Lower leg skin (tissue), 4 donors: ENCODE measurements around the gene CLDN6. TPM values are rescaled to one million over a fixed set of nuclear protein-coding genes. Genes with fewer than 3 reads are reported as not detected.

Experiments
- DNase-seq, 2 donors: peaks; one replicate each; pipeline ENCODE4 v3.0.0-alpha.2; 2019; ENCODE audit warnings: low spot score in 2 of 2
- H3K4me3 ChIP-seq: fragments of 200-600 bp; sonication (generic); 2 replicates; pipeline ENCODE4 v1.5.1; 2017; ENCODE audit warnings: mild to moderate bottlenecking, low read depth; ENCODE audit not compliant: poor library complexity, severe bottlenecking
- POLR2A ChIP-seq, 2 donors: fragments of 450-650 bp; IDR thresholded peaks; one replicate each; pipeline ENCODE4 v1.6.1; 2016 to 2017; ENCODE audit warnings: antibody characterized with exemption in 2 of 2, mild to moderate bottlenecking in 1 of 2, moderate library complexity in 1 of 2
- WGBS, 2 donors: methylation state at CpG; one replicate each; pipeline ENCODE4 v1.1.5; 2018; 5-methylcytosine and 5-hydroxymethylcytosine counted together
- intact Hi-C: fragments of 100-400 bp; cut with DNase I; formaldehyde crosslinking; loops from one replicate; pipeline ENCODE4 v1.15.0; 2023; ENCODE audit warnings: low total_unique reads
- total RNA-seq, 4 donors: library from RNA; depleted of rRNA; stranded (reverse); fragments of >200 nt; gene quantifications; one replicate each; pipeline ENCODE4 v1.1.0, GENCODE V29; 2016
- TF ChIP-seq, protein P1 (sequence below), 3 donors: fragments of 450-650 bp; IDR thresholded peaks; one replicate each; pipeline ENCODE4 v1.5.1; 2016; ENCODE audit warnings: antibody characterized with exemption in 3 of 3, mild to moderate bottlenecking in 3 of 3, moderate library complexity in 2 of 3

CLDN6 gene
- total RNA-seq, 4 donors from 2014 or later, result not detected

DNA sequence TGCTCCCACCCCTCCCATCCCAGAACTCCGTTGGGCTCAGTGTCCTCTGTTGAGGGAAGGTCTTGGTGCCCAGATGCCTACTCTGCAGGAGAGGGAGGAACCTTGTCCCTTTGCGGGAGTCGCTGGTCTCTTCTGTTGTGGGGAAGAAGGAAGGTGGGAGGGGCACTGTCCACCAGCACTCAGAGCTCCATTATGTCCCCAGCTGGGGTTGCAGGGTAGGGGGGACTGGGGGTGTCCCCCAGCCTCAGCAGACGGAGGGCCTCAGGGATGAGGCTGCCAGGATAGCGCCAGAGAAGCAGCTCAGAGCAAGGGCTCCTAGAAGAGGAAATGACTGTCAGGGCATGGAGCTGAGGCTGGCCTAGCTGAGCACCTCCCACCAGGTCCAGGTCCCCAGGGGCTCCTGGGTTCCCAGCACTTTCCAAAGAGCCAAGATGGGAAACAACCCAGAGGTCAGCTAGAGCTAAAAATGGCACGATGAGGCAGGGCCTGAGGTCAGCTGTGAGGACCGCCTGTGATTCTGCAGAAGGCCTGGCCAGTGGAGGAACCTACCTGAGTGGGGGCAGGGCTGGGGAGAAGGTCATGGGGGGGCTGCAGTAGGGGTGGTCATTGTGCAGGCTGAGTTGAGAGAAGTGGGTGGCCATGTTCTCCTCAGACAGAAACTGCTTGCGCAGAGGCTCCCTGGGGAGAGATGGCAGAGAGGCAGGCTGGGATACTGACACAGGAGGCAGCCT lies 4.9 kb upstream of the CLDN6 start:
- TF ChIP-seq POLR2A (IDR thresholded peaks at IDR 0.05), result no peak
- TF ChIP-seq, protein P1, sequence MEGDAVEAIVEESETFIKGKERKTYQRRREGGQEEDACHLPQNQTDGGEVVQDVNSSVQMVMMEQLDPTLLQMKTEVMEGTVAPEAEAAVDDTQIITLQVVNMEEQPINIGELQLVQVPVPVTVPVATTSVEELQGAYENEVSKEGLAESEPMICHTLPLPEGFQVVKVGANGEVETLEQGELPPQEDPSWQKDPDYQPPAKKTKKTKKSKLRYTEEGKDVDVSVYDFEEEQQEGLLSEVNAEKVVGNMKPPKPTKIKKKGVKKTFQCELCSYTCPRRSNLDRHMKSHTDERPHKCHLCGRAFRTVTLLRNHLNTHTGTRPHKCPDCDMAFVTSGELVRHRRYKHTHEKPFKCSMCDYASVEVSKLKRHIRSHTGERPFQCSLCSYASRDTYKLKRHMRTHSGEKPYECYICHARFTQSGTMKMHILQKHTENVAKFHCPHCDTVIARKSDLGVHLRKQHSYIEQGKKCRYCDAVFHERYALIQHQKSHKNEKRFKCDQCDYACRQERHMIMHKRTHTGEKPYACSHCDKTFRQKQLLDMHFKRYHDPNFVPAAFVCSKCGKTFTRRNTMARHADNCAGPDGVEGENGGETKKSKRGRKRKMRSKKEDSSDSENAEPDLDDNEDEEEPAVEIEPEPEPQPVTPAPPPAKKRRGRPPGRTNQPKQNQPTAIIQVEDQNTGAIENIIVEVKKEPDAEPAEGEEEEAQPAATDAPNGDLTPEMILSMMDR (IDR thresholded peaks at IDR 0.05), result no peak
- whole genome bisulfite sequencing, 2 donors, result 15 to 19% methylated on average over 8 of the region's 8 CpGs
- intact Hi-C loops, result no loop called here
- H3K4me3 ChIP-seq, result no peak overlapping the region
- DNase-seq, result no peak

DNA sequence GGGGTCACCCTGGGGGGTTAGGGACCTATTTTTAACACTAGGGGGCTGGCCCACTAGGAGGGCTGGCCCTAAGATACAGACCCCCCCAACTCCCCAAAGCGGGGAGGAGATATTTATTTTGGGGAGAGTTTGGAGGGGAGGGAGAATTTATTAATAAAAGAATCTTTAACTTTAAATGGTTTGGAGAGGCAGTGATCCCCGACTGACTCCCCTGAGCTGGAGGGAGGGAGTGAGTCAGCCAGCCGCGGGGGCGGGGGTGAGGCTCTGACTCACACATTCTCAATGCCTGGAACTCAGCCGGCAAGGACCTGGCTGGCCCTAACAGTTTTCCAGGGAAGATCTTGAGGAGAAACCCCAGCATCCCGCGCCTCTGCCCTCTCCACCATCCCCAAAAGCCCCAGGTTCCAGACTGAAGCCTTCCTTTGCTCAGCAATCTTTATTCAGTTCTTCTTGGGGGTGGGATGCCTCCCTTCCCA lies 4.3 kb upstream of the CLDN6 start:
- TF ChIP-seq, protein P1 (IDR thresholded peaks at IDR 0.05), result no peak
- no peak for TF ChIP-seq POLR2A (IDR thresholded peaks at IDR 0.05)
- intact Hi-C loops, result no loop called here
- 8% methylated on average over 8 of the region's 8 CpGs for WGBS, 2 donors
- no peak overlapping the region for H3K4me3 ChIP-seq
- peak; percentile 90 to 99 for DNase-seq

DNA sequence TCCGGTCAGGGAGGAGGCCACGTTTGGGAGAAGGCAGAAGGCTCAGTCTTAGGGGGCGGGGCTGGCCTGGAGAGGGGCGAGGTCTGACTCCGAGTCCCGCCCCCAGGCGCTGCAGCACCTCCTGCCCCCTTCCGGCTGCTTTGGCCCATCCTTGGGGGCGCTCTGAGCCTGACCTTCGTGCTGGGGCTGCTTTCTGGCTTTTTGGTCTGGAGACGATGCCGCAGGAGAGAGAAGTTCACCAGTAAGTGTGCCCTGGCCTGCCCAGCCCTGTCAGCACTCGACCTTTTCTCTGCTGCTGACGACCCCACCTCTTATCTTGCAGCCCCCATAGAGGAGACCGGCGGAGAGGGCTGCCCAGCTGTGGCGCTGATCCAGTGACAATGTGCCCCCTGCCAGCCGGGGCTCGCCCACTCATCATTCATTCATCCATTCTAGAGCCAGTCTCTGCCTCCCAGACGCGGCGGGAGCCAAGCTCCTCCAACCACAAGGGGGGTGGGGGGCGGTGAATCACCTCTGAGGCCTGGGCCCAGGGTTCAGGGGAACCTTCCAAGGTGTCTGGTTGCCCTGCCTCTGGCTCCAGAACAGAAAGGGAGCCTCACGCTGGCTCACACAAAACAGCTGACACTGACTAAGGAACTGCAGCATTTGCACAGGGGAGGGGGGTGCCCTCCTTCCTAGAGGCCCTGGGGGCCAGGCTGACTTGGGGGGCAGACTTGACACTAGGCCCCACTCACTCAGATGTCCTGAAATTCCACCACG lies 3.6 kb upstream of the CLDN6 start:
- DNase-seq, result peak; percentile 68 to 96
- 9 to 15% methylated on average over 14 to 17 of the region's 25 CpGs for WGBS, 2 donors
- H3K4me3 ChIP-seq, result peak overlapping the region; percentile 58

DNA sequence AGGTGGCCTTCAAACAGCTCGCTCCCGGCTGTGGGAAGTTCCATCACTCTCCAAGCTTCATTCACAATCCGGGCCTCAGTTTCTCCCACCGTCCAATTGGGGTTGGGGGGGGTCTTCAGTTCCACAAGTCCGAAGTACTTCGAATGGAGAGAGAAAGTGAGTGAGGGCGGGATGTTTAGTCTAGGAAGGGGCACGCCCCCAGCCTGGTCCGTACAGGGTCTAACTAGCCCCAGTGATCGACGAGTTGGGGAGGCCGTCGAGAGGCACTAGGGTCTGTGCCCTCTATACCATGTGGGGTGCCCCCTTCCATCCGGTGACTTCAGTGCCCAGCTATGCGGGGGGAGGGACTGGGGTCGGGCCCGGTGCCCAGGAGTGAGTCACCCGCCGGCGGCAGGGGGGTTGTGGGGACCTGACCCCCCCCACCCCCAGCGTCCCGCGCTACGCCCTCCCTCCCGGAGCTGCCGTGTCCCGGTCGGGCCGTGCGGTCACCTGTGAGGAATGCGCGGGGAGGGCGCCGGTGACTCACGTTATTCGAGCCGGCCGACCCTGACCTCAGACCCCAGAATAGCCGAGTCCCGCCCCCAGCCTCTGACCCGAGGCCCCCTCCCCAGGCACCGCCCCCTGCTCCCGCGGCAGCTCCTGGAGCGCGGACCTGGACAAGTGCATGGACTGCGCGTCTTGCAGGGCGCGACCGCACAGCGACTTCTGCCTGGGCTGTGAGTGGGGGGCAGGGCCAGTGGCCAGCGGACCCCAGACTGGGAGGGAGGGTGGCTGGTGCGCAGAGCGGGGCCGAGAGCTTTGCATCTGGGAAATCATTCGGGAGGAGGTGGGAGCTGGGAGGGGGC lies 2.8 kb upstream of the CLDN6 start:
- intact Hi-C loops, result no loop called here
- DNase-seq, result peak; percentile 53 to 97
- H3K4me3 ChIP-seq, result peak overlapping the region; percentile 58
- WGBS, 2 donors, result 0 to 2% methylated on average over 26 to 33 of the region's 57 CpGs
- TF ChIP-seq, protein P1 (IDR thresholded peaks at IDR 0.05), result no peak
- TF ChIP-seq POLR2A (IDR thresholded peaks at IDR 0.05), result no peak

More for the DNA sequence above, 3.6 kb upstream of the CLDN6 start:
- TF ChIP-seq POLR2A (IDR thresholded peaks at IDR 0.05), result no peak
- intact Hi-C loops, result no loop called here

DNA sequence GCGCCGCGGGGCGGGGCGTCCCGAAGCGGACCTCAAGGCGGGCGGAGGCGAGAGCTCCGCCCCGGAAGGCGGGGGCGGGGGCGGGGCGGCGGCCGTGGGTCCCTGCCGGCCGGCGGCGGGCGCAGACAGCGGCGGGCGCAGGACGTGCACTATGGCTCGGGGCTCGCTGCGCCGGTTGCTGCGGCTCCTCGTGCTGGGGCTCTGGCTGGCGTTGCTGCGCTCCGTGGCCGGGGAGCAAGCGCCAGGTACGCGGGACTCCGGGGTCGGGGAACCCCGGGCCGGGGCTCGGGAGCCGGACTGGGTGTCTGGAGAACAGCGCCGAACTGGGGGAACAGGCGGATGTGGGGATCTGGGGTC lies 2.2 kb upstream of the CLDN6 start, which contains the start of gene TNFRSF12A:
TSS of gene TNFRSF12A (plus strand) at position 122 of the 357 bp plus-strand sequence. CDS start at position 152, 30 bp downstream.
- H3K4me3 ChIP-seq, result peak within 1 kb of the TSS; percentile 58
- intact Hi-C loops, result no loop called here
- DNase-seq, result peak; percentile 54 to 94
- TF ChIP-seq POLR2A (IDR thresholded peaks at IDR 0.05), result peak in 1 of 2 donors; percentile 9
- TF ChIP-seq, protein P1 (IDR thresholded peaks at IDR 0.05), result no peak
- 1 to 2% methylated on average over 29 to 43 of the region's 49 CpGs for WGBS, 2 donors
